Small intestine (tissue), 16 donors: ENCODE measurements around the gene CRYAA. TPM values are rescaled to one million over a fixed set of nuclear protein-coding genes. Genes with fewer than 3 reads are reported as not detected.
"Not testable (repeated sequence)": the region's sequence is repeated elsewhere in the genome, so short reads cannot be mapped to it uniquely, and the experiment has no call there.

Source experiments
- DNase-seq, 2 donors: peaks; one replicate each; pipeline versions ENCODE4 v3.0.0 to v3.0.0-alpha.2; 2013
- FAIRE-seq: peaks from 2 replicates; lab custom pipeline; 2012; peaks lifted over from hg19 to GRCh38; lab: Jason Lieb, UNC
- H3K27ac ChIP-seq, 3 donors: one replicate each; pipeline ENCODE4 v1.5.1; 2013; ENCODE audit warnings: low read length in 2 of 3, mild to moderate bottlenecking in 2 of 3, control low read depth in 1 of 3, inconsistent platforms in 1 of 3, low read depth in 1 of 3, moderate library complexity in 1 of 3
- H3K27me3 ChIP-seq, 3 donors: one replicate each; pipeline ENCODE4 v1.6.1; 2013; ENCODE audit warnings: low read length in 3 of 3, inconsistent platforms in 1 of 3; ENCODE audit not compliant: control insufficient read depth in 3 of 3, insufficient read depth in 3 of 3
- H3K36me3 ChIP-seq, 3 donors: one replicate each; pipeline ENCODE4 v1.6.1; 2013; ENCODE audit warnings: low read length in 3 of 3, inconsistent platforms in 1 of 3, low read depth in 1 of 3, mild to moderate bottlenecking in 1 of 3, moderate library complexity in 1 of 3; ENCODE audit not compliant: control insufficient read depth in 3 of 3, insufficient read depth in 2 of 3
- H3K4me1 ChIP-seq, 3 donors: one replicate each; pipeline ENCODE4 v1.6.1; 2013; ENCODE audit warnings: low read length in 2 of 3, inconsistent platforms in 1 of 3, low read depth in 1 of 3, mild to moderate bottlenecking in 1 of 3, moderate library complexity in 1 of 3; ENCODE audit not compliant: control insufficient read depth in 3 of 3, insufficient read depth in 2 of 3
- H3K4me3 ChIP-seq, 3 donors: one replicate each; pipeline ENCODE4 v1.5.1; 2013; ENCODE audit warnings: low read length in 3 of 3, control low read depth in 1 of 3, inconsistent platforms in 1 of 3, low read depth in 1 of 3, mild to moderate bottlenecking in 1 of 3, moderate library complexity in 1 of 3
- H3K9me3 ChIP-seq, 2 donors: one replicate each; pipeline ENCODE4 v1.6.1; 2013; ENCODE audit warnings: low read depth in 1 of 2, low read length in 1 of 2; ENCODE audit not compliant: control insufficient read depth in 2 of 2, insufficient read depth in 1 of 2
- WGBS, 3 donors: extraction: QIAGEN DNeasy Blood & Tissue Kit; methylation state at CpG; one replicate each; pipeline ENCODE4 v1.1.7; 2013; 5-methylcytosine and 5-hydroxymethylcytosine counted together
- long read RNA-seq, 10 donors: transcript quantifications; one replicate each; lab custom pipeline, GENCODE V29; 2026
- polyA plus RNA-seq, 4 donors: library from polyadenylated mRNA; stranded (reverse) in 3 of 4; unstranded in 1 of 4; fragments of 200-250 nt in 3 of 4; fragments of 120-200 nt in 1 of 4; gene quantifications; one replicate each; pipeline versions ENCODE4 v1.2.1 to v1.2.3, GENCODE V29; 2013
- donor health status: healthy with polysubstance abuse.
- donor health status: control.
- donor health status: control.
- donor health status: Bipolar disorder and iron deficiency.
- donor health status: healthy.

CRYAA gene
- not detected for polyA plus RNA-seq
- long read RNA-seq, donor 1: 0 reads
- long read RNA-seq, donor 2: 0 reads
- long read RNA-seq, donor 3: 0 reads
- long read RNA-seq, donor 4: 0 reads
- long read RNA-seq, donor 5: 0 reads
- long read RNA-seq, donor 6: 0 reads
- long read RNA-seq, donor 7: 0 reads
- long read RNA-seq, donor 8: 0 reads
- long read RNA-seq, donor 9: 0 reads
- long read RNA-seq, donor 10: 0 reads

- H3K27ac ChIP-seq, H3K4me3 ChIP-seq, DNase-seq, H3K36me3 ChIP-seq, H3K9me3 ChIP-seq, H3K27me3 ChIP-seq, H3K4me1 ChIP-seq, FAIRE-seq: not testable (repeated sequence)
- 86% methylated on average over 3 of the region's 16 CpGs; no CpG with 5 or more reads in 2 of the 3 donors for WGBS, 3 donors
Observed at GRCh38 chr21:43168708-43169107, at the start of gene CRYAA. TSS of gene CRYAA (plus strand) at chr21:43169008. CDS start at chr21:43169100, 92 bp downstream.

GRCh38 chr21:43130094-43130493, 38.7 kb upstream of the CRYAA start:
- H3K27ac ChIP-seq, FAIRE-seq, DNase-seq, H3K4me3 ChIP-seq, H3K27me3 ChIP-seq, H3K9me3 ChIP-seq, H3K36me3 ChIP-seq, H3K4me1 ChIP-seq: not testable (repeated sequence)
- no CpG with 5 or more reads among the region's 7 CpGs for WGBS, 3 donors

GRCh38 chr21:43134520-43134919, 34.3 kb upstream of the CRYAA start:
- H3K27me3 ChIP-seq, H3K4me3 ChIP-seq, FAIRE-seq, H3K4me1 ChIP-seq, DNase-seq, H3K27ac ChIP-seq, H3K9me3 ChIP-seq, H3K36me3 ChIP-seq: not testable (repeated sequence)
- WGBS, 3 donors: no CpG with 5 or more reads among the region's 10 CpGs

- H3K4me1 ChIP-seq, FAIRE-seq, H3K27ac ChIP-seq, H3K4me3 ChIP-seq, H3K36me3 ChIP-seq, H3K27me3 ChIP-seq, DNase-seq, H3K9me3 ChIP-seq: not testable (repeated sequence)
- 0 to 8% (median 7%) methylated on average over 1 to 3 of the region's 8 CpGs for WGBS, 3 donors
Observed at GRCh38 chr21:43138944-43139343, 29.9 kb upstream of the CRYAA start.

GRCh38 chr21:43141407-43141806, 27.4 kb upstream of the CRYAA start:
- not testable (repeated sequence) for H3K4me3 ChIP-seq, DNase-seq, H3K4me1 ChIP-seq, FAIRE-seq, H3K27ac ChIP-seq, H3K27me3 ChIP-seq, H3K36me3 ChIP-seq, H3K9me3 ChIP-seq
- 40 to 59% methylated on average over 1 to 5 of the region's 17 CpGs; no CpG with 5 or more reads in 1 of the 3 donors for WGBS, 3 donors

GRCh38 chr21:43146637-43147036, 22.2 kb upstream of the CRYAA start:
- H3K27me3 ChIP-seq, H3K4me1 ChIP-seq, H3K9me3 ChIP-seq, DNase-seq, H3K36me3 ChIP-seq, FAIRE-seq, H3K27ac ChIP-seq, H3K4me3 ChIP-seq: not testable (repeated sequence)
- WGBS, 3 donors: no CpG with 5 or more reads among the region's 12 CpGs

GRCh38 chr21:43147999-43148398, 20.8 kb upstream of the CRYAA start:
- not testable (repeated sequence) for FAIRE-seq, H3K4me1 ChIP-seq, H3K27me3 ChIP-seq, H3K27ac ChIP-seq, DNase-seq, H3K4me3 ChIP-seq, H3K36me3 ChIP-seq, H3K9me3 ChIP-seq
- WGBS, 3 donors: no CpG with 5 or more reads among the region's 7 CpGs

GRCh38 chr21:43149344-43149743, 19.5 kb upstream of the CRYAA start:
- not testable (repeated sequence) for DNase-seq, H3K36me3 ChIP-seq, H3K9me3 ChIP-seq, H3K27ac ChIP-seq, H3K4me3 ChIP-seq, FAIRE-seq, H3K4me1 ChIP-seq, H3K27me3 ChIP-seq
- no CpG with 5 or more reads among the region's 11 CpGs for WGBS, 3 donors

GRCh38 chr21:43153601-43154000, 15.2 kb upstream of the CRYAA start:
- DNase-seq, H3K36me3 ChIP-seq, H3K27ac ChIP-seq, H3K4me3 ChIP-seq, H3K4me1 ChIP-seq, H3K9me3 ChIP-seq, H3K27me3 ChIP-seq, FAIRE-seq: not testable (repeated sequence)
- no CpG with 5 or more reads among the region's 33 CpGs for WGBS, 3 donors
